Keratinocyte (primary cell): ENCODE data around the gene DENND6A. TPM values are rescaled to one million over a fixed set of nuclear protein-coding genes. Genes with fewer than 3 reads are reported as not detected.

Source experiments
- DNase-seq: peaks from one replicate; pipeline ENCODE4 v3.0.0-alpha.2; 2011; ENCODE audit warnings: low read depth, missing footprints, low spot score
- FAIRE-seq: peaks from 2 replicates; lab custom pipeline; 2011; peaks lifted over from hg19 to GRCh38; lab: Jason Lieb, UNC
- H2AFZ ChIP-seq: 2 replicates; pipeline ENCODE4 v1.6.0; 2012; ENCODE audit warnings: low read length, control low read depth, inconsistent platforms; ENCODE audit not compliant: control insufficient read depth
- H3K27ac ChIP-seq: 2 replicates; pipeline ENCODE4 v1.5.1; 2011; ENCODE audit warnings: low read length; ENCODE audit not compliant: control insufficient read depth, insufficient read depth
- H3K27me3 ChIP-seq: 3 replicates; pipeline ENCODE4 v1.6.0; 2011; ENCODE audit warnings: low read length; ENCODE audit not compliant: control insufficient read depth, insufficient read depth; ENCODE audit errors: extremely low read depth
- H3K36me3 ChIP-seq, 2 experiments: 2 replicates in 1 of 2; 3 replicates in 1 of 2; pipeline ENCODE4 v1.5.1; 2011; ENCODE audit warnings: low read length in 2 of 2, mild to moderate bottlenecking in 1 of 2; ENCODE audit not compliant: control insufficient read depth in 2 of 2, insufficient read depth in 2 of 2; ENCODE audit errors: extremely low read depth in 1 of 2
- H3K4me1 ChIP-seq: 3 replicates; pipeline ENCODE4 v1.5.1; 2011; ENCODE audit warnings: low read length; ENCODE audit not compliant: control insufficient read depth, insufficient read depth; ENCODE audit errors: extremely low read depth
- H3K4me2 ChIP-seq: 3 replicates; pipeline ENCODE4 v1.6.0; 2011; ENCODE audit warnings: low read depth, low read length; ENCODE audit not compliant: control insufficient read depth, insufficient read depth; ENCODE audit errors: extremely low read depth
- H3K4me3 ChIP-seq, 3 experiments: fragments of 200-600 bp in 1 of 3; sonication (generic) in 1 of 3; 2 replicates in 2 of 3; 3 replicates in 1 of 3; pipeline ENCODE4 v1.5.1; 2011 to 2016; ENCODE audit warnings: low read length in 3 of 3, mild to moderate bottlenecking in 3 of 3, control low read depth in 2 of 3, inconsistent platforms in 1 of 3, low read depth in 1 of 3, mixed read lengths in 1 of 3, mixed run types in 1 of 3, moderate library complexity in 1 of 3; ENCODE audit not compliant: control insufficient read depth in 2 of 3, insufficient read depth in 2 of 3; ENCODE audit errors: extremely low read depth in 1 of 3
- H3K79me2 ChIP-seq: 2 replicates; pipeline ENCODE4 v1.6.0; 2012; ENCODE audit warnings: low read length; ENCODE audit not compliant: control insufficient read depth, insufficient read depth
- H3K9ac ChIP-seq: 3 replicates; pipeline ENCODE4 v1.6.0; 2011; ENCODE audit warnings: low read length; ENCODE audit not compliant: control insufficient read depth, insufficient read depth; ENCODE audit errors: extremely low read depth
- H3K9me1 ChIP-seq: 3 replicates; pipeline ENCODE4 v1.6.0; 2011; ENCODE audit warnings: low read length; ENCODE audit not compliant: control insufficient read depth, insufficient read depth; ENCODE audit errors: extremely low read depth
- H3K9me3 ChIP-seq: 2 replicates; pipeline ENCODE4 v1.5.1; 2012; ENCODE audit warnings: low read depth, low read length; ENCODE audit not compliant: control insufficient read depth
- H4K20me1 ChIP-seq: 3 replicates; pipeline ENCODE4 v1.6.0; 2011; ENCODE audit warnings: low read length; ENCODE audit not compliant: control insufficient read depth, insufficient read depth; ENCODE audit errors: extremely low read depth
- CTCF ChIP-seq, 3 experiments: IDR thresholded peaks in 1 of 3; conservative IDR thresholded peaks in 1 of 3; optimal IDR thresholded peaks in 1 of 3; 2 replicates in 2 of 3; 3 replicates in 1 of 3; pipeline versions ENCODE3 to v1.5.1; 2011; ENCODE audit warnings: low read length in 3 of 3, mild to moderate bottlenecking in 3 of 3, moderate library complexity in 2 of 3, control low read depth in 1 of 3, inconsistent platforms in 1 of 3; ENCODE audit not compliant: insufficient read depth in 2 of 3; ENCODE audit errors: extremely low read depth in 1 of 3
- EZH2 ChIP-seq: IDR thresholded peaks from one replicate; pipeline ENCODE4 v1.6.1; 2012; ENCODE audit warnings: inconsistent platforms, mild to moderate bottlenecking, low read length, moderate library complexity
- dilution Hi-C: fragments of 300-500 bp; cut with MboI; formaldehyde crosslinking; loops from one replicate; pipeline ENCODE4 v1.7.0; 2020; ENCODE audit warnings: low sequenced_read_pairs; ENCODE audit not compliant: extremely low pct_ligation_motif_present
- polyA plus RNA-seq, 5 experiments: library from polyadenylated mRNA; depleted of rRNA in 3 of 5; stranded (reverse) in 3 of 5; stranded (forward) in 1 of 5; unstranded in 1 of 5; fragments of >200 nt; gene quantifications; 1 replicate in 1 of 5; 2 replicates in 3 of 5; 3 replicates in 1 of 5; pipeline versions ENCODE4 v1.2.1 to v1.2.3, GENCODE V29; 2011 to 2012; ENCODE audit warnings: missing spikeins in 2 of 5, low read depth in 1 of 5, low replicate concordance in 1 of 5
- small RNA-seq, 3 experiments: library from RNA; depleted of rRNA; stranded (forward); fragments of <200 nt; gene quantifications; one replicate each; pipeline ENCODE3, GENCODE V24; 2012; ENCODE audit warnings: low read depth in 3 of 3, low replicate concordance in 1 of 3; ENCODE audit not compliant: insufficient read length in 3 of 3

Gene DENND6A
- polyA plus RNA-seq, 1 donor (not counting 4 experiments of a cell fraction or from before 2014, with no cell fraction given), result 22.8 TPM

- DNase-seq (no peak), FAIRE-seq (no peak)
- H3K79me2 ChIP-seq, result peaks cover 59% of the 10 kb centered on the region
Measured at GRCh38 chr3:57577801-57578200, 115.1 kb downstream of the DENND6A start.

GRCh38 chr3:57575966-57576626, 116.8 kb downstream of the DENND6A start:
- no peak overlapping the region for H2AFZ ChIP-seq
- FAIRE-seq, result no peak
- peaks cover 14% of the 10 kb centered on the region for H4K20me1 ChIP-seq
- H3K79me2 ChIP-seq, result peaks cover 43% of the 10 kb centered on the region
- TF ChIP-seq EZH2, result no peak
- TF ChIP-seq CTCF (optimal IDR thresholded peaks at IDR 0.05 in 1 of 3, IDR thresholded peaks at IDR 0.05 in 1 of 3, conservative IDR thresholded peaks at IDR 0.05 in 1 of 3; ENCODE audit: extremely low read depth in 1 of 3, insufficient read depth in 2 of 3, low read length in 3 of 3), result no peak
- peaks cover 23 to 35% of the 10 kb centered on the region in 2 experiments for H3K36me3 ChIP-seq
- no peaks in the 10 kb centered on the region for H3K9me1 ChIP-seq
- DNase-seq, result no peak
- H3K9ac ChIP-seq, result no peak overlapping the region
- H3K27me3 ChIP-seq, result no peaks in the 10 kb centered on the region
- no peak overlapping the region for H3K27ac ChIP-seq
- H3K9me3 ChIP-seq, result no peaks in the 10 kb centered on the region
- dilution Hi-C loops, result no loop called here
- no peaks in the 10 kb centered on the region for H3K4me1 ChIP-seq
- no peak overlapping the region for H3K4me2 ChIP-seq
- no peak overlapping the region for H3K4me3 ChIP-seq

More at GRCh38 chr3:57577801-57578200, 115.1 kb downstream of the DENND6A start:
- Histone ChIP-seq H4K20me1 (peaks cover 14% of the 10 kb centered on the region), H2AFZ (no peak overlapping the region), H3K9me1 (no peaks in the 10 kb centered on the region), H3K27me3 (no peaks in the 10 kb centered on the region), H3K4me3 (no peak overlapping the region), H3K4me1 (no peaks in the 10 kb centered on the region), H3K4me2 (no peak overlapping the region), H3K9ac (no peak overlapping the region), H3K36me3 (peaks cover 21 to 27% of the 10 kb centered on the region in 2 experiments), H3K27ac (no peak overlapping the region), H3K9me3 (no peaks in the 10 kb centered on the region)
- dilution Hi-C loops, result no loop called here
- no peak for TF ChIP-seq EZH2
- no peak for TF ChIP-seq CTCF (optimal IDR thresholded peaks at IDR 0.05 in 1 of 3, IDR thresholded peaks at IDR 0.05 in 1 of 3, conservative IDR thresholded peaks at IDR 0.05 in 1 of 3; ENCODE audit: extremely low read depth in 1 of 3, insufficient read depth in 2 of 3, low read length in 3 of 3)

Small RNAs within 50 kb of the gene (small RNA-seq; reads per million reads assigned to genes)
- gene RNU6ATAC26P, result 0 reads per million in 3 experiments

Other genes with a start within 250 kb of the DENND6A start
- gene DNAH12, start 148.7 kb downstream of the DENND6A start, polyA plus RNA-seq, result 0.10 TPM in 1 of 3 replicates, not detected in the others
- gene PDE12, start 136.8 kb downstream of the DENND6A start, polyA plus RNA-seq, result 14.9 to 15.5 TPM (median 15.2 TPM) in 3 replicates
- gene ARF4, start 95.7 kb downstream of the DENND6A start, polyA plus RNA-seq, result 236 to 344 TPM (median 277 TPM) in 3 replicates
- gene SLMAP, start 63.2 kb upstream of the DENND6A start, polyA plus RNA-seq, result 44.4 to 58.0 TPM (median 53.1 TPM) in 3 replicates